K562 (cell line): Measurements from ENCODE around the gene EDDM13. TPM values are rescaled to one million over a fixed set of nuclear protein-coding genes. Genes with fewer than 3 reads are reported as not detected.

Experiments
- ATF4 ChIP-seq: fragments of 450-650 bp; formaldehyde crosslinking; IDR thresholded peaks from 2 replicates; pipeline ENCODE4 v1.4.0; 2022; ENCODE audit warnings: mild to moderate bottlenecking, moderate library complexity
- CEBPZ ChIP-seq: fragments of 150-350 bp; IDR thresholded peaks from 2 replicates; pipeline ENCODE4 v1.6.1; 2014; ENCODE audit warnings: low read depth, mild to moderate bottlenecking, low read length, borderline replicate concordance
- CREBBP ChIP-seq: IDR thresholded peaks from one replicate; pipeline ENCODE4 v1.6.1; 2012; ENCODE audit warnings: low read depth, mild to moderate bottlenecking, control low read depth, inconsistent platforms, low read length
- GTF2A2 ChIP-seq: IDR thresholded peaks from 2 replicates; pipeline ENCODE4 v1.6.1; 2016; ENCODE audit warnings: mild to moderate bottlenecking, missing genetic modification characterization, missing compliant biosample characterization
- HNRNPH1 ChIP-seq: fragments of 200-400 bp; formaldehyde crosslinking; optimal IDR thresholded peaks from 2 replicates; pipeline ENCODE3; 2017; ENCODE audit warnings: low read depth, mild to moderate bottlenecking, low read length, moderate library complexity
- NBN ChIP-seq: fragments of 450-650 bp; IDR thresholded peaks from 2 replicates; pipeline ENCODE4 v1.6.1; 2016; ENCODE audit warnings: low read depth, mild to moderate bottlenecking
- STAT5A ChIP-seq: IDR thresholded peaks from 2 replicates; pipeline ENCODE4 v1.6.1; 2012; ENCODE audit warnings: low read length, inconsistent platforms, borderline replicate concordance
- ZC3H11A ChIP-seq: IDR thresholded peaks from 2 replicates; pipeline ENCODE4 v1.6.1; 2012; ENCODE audit warnings: low read depth, low read length, improper control_type of control experiment
- ZNF395 ChIP-seq: fragments of 200-800 bp; sonication (Bioruptor generic); IDR thresholded peaks from 2 replicates; pipeline ENCODE4 v1.6.1; 2017; ENCODE audit warnings: missing genetic modification characterization, missing compliant biosample characterization
- polyA plus RNA-seq, 8 experiments: library from polyadenylated mRNA; depleted of rRNA in 4 of 8; stranded (reverse) in 5 of 8; unstranded in 3 of 8; fragments of >200 nt; fragmentation: Nextera tagmentation in 2 of 8; fragmentation: Illumina TruSeq in 1 of 8; extraction: Ambion mirVana in 2 of 8; extraction: Trizol in 1 of 8; gene quantifications; 2 replicates each; pipeline versions ENCODE4 v1.2.1 to v1.2.3, GENCODE V29; 2011 to 2014; ENCODE audit warnings: inconsistent platforms in 1 of 8, missing spikeins in 1 of 8
- total RNA-seq, 7 experiments: library from RNA; depleted of rRNA in 6 of 7; stranded (reverse); fragments of >200 nt in 6 of 7; fragmentation: Illumina TruSeq in 2 of 7; extraction: Trizol in 2 of 7; gene quantifications; 2 replicates each; pipeline versions ENCODE4 v1.2.1 to v1.2.3, GENCODE V29; 2011 to 2021; ENCODE audit warnings: low replicate concordance in 1 of 7
- TF ChIP-seq, protein P1 (sequence below): fragments of 250-450 bp; sonication (Bioruptor Pico); IDR thresholded peaks from 2 replicates; pipeline ENCODE4 v1.4.0; 2020

Gene EDDM13
- total and polyA plus RNA-seq, 9 of the 15 experiments (the other 6 are each of a cell fraction or from before 2014, with no cell fraction given), result 2.0 to 7.7 (median 4.1) TPM

DNA sequence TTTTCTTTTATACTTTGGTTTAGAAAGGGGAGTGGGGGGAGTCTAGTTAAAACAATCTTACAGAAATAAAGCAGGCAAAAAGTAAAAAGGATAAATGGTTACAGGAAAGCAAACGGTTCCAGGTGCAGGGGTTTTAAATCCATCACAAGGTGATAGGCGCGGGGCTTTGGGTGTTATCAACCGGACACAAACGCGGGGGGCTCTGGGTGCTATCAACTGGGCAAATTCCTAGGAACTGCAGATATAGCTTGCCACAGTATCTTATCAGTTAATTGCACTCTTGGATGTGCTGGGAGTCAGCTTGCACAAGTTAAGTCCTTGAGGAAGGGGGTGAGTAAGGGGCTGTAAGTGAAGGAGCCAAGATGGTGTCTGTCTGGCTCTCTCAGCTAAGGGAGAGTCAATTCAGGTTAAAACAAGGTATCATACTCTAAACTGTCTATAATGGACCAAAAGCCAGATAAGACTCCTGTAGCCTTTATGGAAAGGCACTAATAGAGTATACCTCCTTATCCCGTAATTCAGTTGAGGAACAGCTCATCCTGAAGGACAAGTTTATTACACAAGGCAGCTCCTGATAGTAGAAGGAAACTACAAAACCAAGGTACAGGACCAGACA, 74.7 kb downstream of the EDDM13 start (continued):
- TF ChIP-seq ATF4 (0 out of 2 replicates have a peak, but pooled peaks have one; percentile 36), HNRNPH1 (no peak), GTF2A2 (tag) (peak; percentile 67; the same call in 1 of the 2 replicates), CEBPZ (no peak), STAT5A (peak; percentile 61; the same call in 1 of the 2 replicates), CREBBP (no peak), NBN (no peak), ZNF395 (CRISPR knock-in tag) (peak; percentile 75), ZC3H11A (no peak)
- TF ChIP-seq, protein P1, sequence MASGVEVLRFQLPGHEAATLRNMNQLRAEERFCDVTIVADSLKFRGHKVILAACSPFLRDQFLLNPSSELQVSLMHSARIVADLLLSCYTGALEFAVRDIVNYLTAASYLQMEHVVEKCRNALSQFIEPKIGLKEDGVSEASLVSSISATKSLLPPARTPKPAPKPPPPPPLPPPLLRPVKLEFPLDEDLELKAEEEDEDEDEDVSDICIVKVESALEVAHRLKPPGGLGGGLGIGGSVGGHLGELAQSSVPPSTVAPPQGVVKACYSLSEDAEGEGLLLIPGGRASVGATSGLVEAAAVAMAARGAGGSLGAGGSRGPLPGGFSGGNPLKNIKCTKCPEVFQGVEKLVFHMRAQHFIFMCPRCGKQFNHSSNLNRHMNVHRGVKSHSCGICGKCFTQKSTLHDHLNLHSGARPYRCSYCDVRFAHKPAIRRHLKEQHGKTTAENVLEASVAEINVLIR, result no peak
- TF ChIP-seq, all 486 proteins: peak for 72
